ENCODE results near the gene TAF5L. TPM values are rescaled to one million over a fixed set of nuclear protein-coding genes. Genes with fewer than 3 reads are reported as not detected.

TAF5L gene
- total RNA-seq = 23.8 TPM

DNA sequence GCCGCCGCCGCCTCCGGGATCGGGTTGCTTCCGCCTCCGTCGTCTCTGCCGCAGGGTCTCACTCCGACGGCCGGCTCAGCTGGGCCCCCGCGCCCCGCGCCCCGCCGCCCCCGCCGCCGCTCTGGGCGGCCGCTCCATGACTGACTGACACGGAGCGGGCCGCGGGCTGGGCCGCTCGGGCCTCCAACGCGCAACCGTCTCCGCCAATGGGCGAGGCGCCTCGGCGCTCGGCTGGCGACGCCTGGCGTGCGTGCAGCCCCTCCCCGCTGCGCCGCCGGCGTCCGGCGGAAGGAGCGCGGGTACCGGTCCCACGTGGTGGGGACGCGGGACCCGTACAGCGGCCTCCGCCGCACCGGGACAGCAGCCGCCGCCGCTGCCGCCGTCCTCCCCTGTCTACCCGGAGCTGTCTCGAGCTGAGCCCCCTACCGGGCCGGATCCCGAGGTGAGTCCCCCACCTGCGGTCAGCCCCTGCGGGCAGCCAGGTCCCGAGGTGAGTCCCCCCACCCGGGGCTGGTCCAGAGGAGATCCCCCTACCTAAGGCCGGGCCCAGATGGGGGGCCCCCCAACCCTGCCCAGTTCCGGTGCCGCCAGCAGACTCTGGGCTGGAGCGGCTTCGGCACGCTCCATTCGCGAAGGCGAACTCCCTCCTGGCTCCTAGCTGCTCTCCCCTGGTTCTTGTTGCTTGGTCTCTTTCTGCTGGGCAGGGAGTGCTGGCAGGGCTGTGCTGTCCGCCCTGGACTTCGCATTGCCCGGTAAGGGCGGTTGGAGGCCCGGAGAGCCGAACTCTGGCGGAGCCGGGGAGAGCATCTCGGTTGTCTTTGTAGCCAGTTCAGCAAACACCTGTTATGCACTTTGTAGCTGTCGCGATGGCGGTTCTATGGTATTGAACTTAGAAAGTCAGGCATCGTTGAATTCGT lies at the start of gene TAF5L, which contains the start of gene URB2:
TSS of gene TAF5L (minus strand) at position 208 of the 917 bp plus-strand sequence. CDS start 11,640 bp downstream, outside the sequence.
TSS of gene URB2 (plus strand) at position 333 of the 917 bp plus-strand sequence. CDS start 1,387 bp downstream, outside the sequence.

DNA sequence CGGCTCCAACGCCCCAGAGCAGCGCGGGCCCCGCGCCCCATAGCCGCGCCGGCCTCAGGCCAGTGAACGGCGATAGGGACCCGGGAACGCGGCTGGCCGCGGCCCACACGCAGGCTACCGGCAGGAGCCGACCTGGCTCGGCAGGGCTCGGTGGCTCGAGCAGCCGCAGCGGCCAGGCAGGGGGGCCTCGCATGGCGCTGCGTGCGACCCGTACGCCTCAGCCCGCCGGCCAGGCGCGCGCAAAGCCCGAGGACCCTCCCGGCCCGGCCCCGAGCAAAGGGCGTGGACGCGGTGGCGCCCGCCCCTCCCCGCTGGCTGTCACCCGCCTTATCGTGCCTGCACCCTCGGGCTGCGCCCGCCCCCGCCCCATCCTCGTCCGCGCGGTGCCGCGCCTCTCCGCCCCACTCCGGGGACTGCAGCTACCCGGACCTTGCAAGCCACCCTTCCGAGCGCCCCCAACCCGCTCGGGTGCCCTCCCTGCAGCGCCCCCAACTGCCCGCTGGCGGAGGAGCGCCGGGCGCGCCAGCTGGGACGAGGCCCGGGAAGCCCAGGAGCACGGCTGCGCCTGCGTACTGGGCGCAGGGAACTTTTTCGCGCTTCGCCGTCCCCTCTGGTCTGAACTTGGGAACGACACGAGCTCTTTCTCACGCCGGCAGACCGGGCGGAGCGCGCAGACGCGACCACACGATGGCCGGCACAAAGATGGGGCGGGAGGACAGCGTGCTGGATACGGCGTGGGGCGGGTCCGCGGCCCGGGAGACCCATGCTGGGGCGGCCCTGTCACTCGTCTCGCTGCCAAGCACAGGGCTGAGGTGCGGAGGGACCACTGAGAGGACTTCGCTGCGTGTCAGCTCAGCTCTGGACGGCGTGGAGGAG lies 67.2 kb downstream of the TAF5L start, which contains the start of gene ABCB10:
TSS of gene ABCB10 (minus strand) at position 248 of the 876 bp plus-strand sequence. CDS start at position 193, 55 bp downstream.

Small RNAs within 50 kb of the gene (small RNA-seq; reads per million reads assigned to genes)
- gene HMGN2P19 (not detected), gene RNA5SP78 (not detected)

Other genes starting within 250 kb of the TAF5L start
- gene ACTA1, start 192.0 kb downstream of the TAF5L start, total RNA-seq = 0.23 TPM
- 58.4 TPM for gene NUP133, start 117.8 kb downstream of the TAF5L start, total RNA-seq
- 16.8 TPM for gene ABCB10, start 67.4 kb downstream of the TAF5L start, total RNA-seq
- 14.1 TPM for gene URB2, start 125 bp upstream of the TAF5L start, total RNA-seq